Aortic smooth muscle cell (primary cell): ENCODE data around the gene OR2H2. TPM values are rescaled to one million over a fixed set of nuclear protein-coding genes. Genes with fewer than 3 reads are reported as not detected.

ENCODE experiments used
- total RNA-seq: library from RNA; depleted of rRNA; stranded (reverse); fragments of >200 nt; gene quantifications from 2 replicates; pipeline ENCODE4 v1.2.3, GENCODE V29; 2014

OR2H2 gene
- total RNA-seq = not detected in 2 replicates

GRCh38 chr6:29584821-29585220 is at the start of gene OR2H2:
TSS of gene OR2H2 (plus strand) at chr6:29585121. CDS start at chr6:29587945, 2,824 bp downstream.

GRCh38 chr6:29559524-29560287 is 25.2 kb upstream of the OR2H2 start, which contains the start of gene UBD:
TSS of gene UBD (minus strand) at chr6:29559732. CDS start at chr6:29559701, 31 bp downstream.

GRCh38 chr6:29632789-29633533 is 48.0 kb downstream of the OR2H2 start, which contains the start of gene GABBR1:
TSS of gene GABBR1 (minus strand) at chr6:29633183. CDS start at chr6:29632385, 798 bp downstream.

Other genes with a start within 250 kb of the OR2H2 start
- gene OR5V1, start 216.3 kb upstream of the OR2H2 start, total RNA-seq = not detected in 2 replicates
- not detected in 2 replicates for gene OR12D3, start 209.8 kb upstream of the OR2H2 start, total RNA-seq
- not detected in 2 replicates for gene OR12D2, start 189.5 kb upstream of the OR2H2 start, total RNA-seq
- not detected in 2 replicates for gene OR12D1, start 170.2 kb upstream of the OR2H2 start, total RNA-seq
- gene OR10C1, start 145.8 kb upstream of the OR2H2 start, total RNA-seq = not detected in 2 replicates
- gene OR11A1, start 128.1 kb upstream of the OR2H2 start, total RNA-seq = not detected in 2 replicates
- not detected in 2 replicates for gene OR2H1, start 128.0 kb upstream of the OR2H2 start, total RNA-seq
- gene MAS1L, start 97.2 kb upstream of the OR2H2 start, total RNA-seq = not detected in 2 replicates
- not detected in 2 replicates for gene UBD, start 25.4 kb upstream of the OR2H2 start, total RNA-seq
- gene GABBR1, start 48.1 kb downstream of the OR2H2 start, total RNA-seq = 10.3 and 11.4 TPM in 2 replicates
- gene MOG, start 72.0 kb downstream of the OR2H2 start, total RNA-seq = not detected in 2 replicates
- gene ZFP57, start 96.0 kb downstream of the OR2H2 start, total RNA-seq = 0.13 TPM in 1 of 2 replicates, not detected in the other
- gene HLA-F, start 138.3 kb downstream of the OR2H2 start, total RNA-seq = 40.4 and 41.5 TPM in 2 replicates
- gene HLA-G, start 242.7 kb downstream of the OR2H2 start, total RNA-seq = not detected in 2 replicates